HG02884 (cell line): ENCODE data around the gene CFAP61.

Experiments used
- ATAC-seq: cut with Tn5 transposase; IDR thresholded peaks from one replicate; pipeline ENCODE4 v1.9.1; 2021; ENCODE audit warnings: mild to moderate bottlenecking, moderate library complexity; ENCODE audit not compliant: unreplicated experiment

The CFAP61 gene

DNA sequence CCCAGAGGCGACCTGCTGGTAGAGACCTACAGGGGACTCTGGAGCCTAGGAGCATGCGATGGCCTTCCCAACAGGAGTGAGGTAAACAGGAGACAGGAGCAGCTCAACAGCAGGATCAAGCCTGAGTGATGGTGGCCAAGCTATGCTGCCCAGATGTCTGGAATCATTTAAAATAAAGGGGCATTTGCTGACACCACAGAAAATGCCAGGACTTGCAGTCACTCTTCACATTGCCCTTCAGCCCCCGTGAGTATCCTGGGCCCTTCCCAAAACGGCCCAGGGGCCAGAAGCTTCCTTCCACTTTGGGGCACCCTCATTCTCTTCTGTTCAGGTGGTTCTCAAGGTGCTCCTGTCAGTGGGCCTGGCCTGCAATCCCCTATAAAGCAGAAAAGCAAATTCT lies 338.8 kb downstream of the CFAP61 start:
- no peak for ATAC-seq

DNA sequence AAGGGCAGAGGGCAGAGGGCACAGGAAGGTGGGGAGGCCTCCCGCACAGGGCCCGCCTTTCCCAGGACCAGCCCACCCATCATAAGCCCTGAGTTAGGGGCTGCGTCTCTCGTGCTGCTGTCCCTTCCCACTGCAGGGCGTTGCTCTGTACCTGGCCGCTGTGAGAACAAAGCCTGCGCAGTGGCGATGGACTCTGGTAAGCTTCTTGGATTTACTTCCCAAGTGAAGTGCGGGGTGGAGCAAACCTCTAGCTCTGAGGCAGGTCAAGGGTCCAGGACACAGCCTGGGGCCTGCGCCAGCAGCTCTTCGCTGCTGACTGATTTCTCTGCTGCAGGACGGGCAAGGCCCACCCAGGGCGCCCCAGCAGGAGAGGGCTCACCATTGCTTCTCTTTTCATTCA lies 339.4 kb downstream of the CFAP61 start:
- no peak for ATAC-seq

DNA sequence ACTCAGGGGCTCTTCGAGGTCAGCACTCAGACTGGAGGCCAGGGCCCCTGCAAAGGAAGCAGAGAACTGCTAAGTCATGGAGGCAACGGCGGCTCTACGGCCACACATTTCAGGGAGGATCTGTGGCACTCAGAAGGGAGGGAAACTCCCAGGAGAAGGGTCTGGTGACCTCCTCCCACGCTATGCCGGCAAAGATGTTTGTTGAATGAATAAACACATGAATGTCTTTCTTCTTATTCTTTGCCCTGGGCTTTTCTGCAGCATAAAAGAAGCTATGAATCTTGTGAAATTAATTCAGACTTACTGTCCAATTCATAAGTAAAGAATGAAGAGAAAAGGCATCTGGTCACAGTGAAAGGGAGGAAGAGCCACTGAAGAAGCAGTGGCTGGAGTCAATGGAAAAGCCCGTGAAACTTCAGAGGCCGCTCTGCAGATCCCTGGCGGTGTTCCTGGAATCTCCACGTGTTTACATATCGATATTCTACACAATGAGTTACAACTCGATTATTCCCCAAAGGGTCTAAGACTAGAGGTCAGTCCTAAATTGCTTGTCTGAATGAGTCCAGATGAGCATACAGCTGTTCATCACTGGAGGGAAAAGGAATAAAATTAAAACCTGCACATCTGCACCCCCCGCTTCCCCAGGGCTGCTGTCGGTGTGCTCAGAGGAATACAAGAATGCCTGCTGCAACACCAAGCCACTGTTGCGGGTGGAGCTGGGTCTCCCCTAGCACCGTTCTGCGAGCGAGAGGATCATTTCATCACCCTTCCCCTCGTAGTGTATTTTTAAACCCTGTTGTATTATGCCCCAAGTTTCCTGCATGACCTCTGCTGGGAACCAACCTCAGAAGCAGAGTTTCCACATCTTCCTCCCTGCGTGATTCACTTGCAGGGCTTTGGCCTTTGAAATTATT lies 341.1 kb downstream of the CFAP61 start:
- ATAC-seq = no peak

DNA sequence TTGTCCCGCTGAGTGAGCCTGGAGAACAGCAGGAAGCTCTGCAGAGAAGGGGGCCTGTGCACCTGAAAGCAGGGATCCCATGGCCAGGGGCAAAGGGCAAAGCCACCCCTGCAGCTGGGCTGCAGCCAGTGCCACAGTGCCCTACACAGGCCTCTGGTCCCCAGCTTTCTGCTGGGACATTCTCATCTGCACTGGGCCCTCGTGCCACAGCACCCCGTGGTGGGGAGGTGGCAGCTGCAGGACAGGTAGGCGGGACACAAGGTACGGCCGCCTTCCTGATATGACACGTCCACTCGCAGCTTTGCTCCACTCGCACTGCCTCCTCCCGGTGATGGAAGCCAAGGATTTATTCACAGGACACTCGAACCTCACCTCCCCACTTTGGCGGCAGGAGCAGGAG lies 342.8 kb downstream of the CFAP61 start:
- no peak for ATAC-seq

DNA sequence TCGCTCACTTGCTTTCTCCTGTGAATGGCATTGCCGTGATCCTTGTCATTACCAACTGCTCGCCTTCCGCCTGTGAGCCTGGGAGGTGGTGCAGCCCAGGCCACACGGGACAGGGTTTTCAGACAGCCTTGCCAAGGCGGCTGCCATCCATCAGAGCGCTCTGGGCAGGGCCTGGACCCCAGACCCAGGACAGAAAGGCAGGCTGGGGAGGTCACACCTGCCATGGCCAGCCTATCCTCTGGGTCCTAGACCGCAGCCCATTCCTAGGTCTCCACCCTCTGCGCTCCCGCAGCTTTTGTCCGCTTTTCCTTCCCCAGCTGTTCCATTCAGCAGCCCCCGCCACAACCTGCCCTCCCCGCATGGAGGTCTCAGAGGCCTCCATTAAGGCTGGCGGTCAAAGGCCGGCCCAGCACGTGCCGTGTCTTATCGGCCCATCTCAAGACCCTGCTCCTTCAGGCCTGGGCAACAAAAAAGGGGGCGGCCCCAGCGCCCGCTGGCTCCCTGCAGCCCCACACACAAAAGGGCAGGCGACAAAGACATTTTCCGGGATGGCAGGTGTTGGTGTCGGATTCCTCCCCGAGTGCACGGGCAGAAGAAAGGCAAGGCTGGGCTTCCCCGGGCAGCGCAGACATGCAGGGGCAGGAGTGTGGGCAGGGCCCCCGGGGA lies 343.7 kb downstream of the CFAP61 start:
- no peak for ATAC-seq

DNA sequence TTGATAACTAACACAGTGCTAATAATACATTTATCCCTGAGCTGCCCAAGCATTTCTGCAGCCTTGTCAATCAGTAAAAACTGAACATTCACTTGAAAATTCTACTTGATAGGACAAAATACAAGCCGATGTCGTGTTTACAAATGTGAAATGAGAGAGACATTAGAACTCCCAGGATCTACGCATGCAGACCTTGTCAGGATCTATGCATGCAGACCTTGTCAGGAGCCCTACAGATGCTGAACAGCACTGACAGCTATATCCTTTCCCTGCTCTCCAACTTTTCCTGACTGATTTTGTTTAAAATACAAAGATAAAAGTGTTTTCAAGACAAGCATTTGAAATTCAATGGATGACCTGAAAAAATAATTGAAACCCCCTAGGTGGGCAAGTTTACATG lies 344.5 kb downstream of the CFAP61 start:
- ATAC-seq = no peak

DNA sequence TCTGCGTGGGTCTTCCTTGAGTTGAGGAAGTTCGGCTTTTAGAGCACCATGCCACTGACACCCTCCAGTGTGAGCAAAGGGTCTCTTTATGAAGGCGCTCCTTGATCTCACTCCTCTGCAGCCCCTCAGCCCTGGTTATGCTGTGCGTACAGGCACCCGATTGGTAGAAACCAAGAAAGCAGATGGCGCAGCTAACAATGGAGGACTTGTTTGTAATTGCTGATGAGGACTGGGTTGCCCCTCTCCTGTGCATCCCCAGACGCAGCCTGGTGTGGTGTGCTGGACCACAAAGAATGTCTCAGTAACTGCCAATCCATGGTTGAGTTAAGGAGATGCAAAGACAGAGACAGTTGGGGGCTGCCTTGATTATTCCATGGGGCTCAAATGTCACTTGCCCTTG lies 345.8 kb downstream of the CFAP61 start:
- no peak for ATAC-seq

DNA sequence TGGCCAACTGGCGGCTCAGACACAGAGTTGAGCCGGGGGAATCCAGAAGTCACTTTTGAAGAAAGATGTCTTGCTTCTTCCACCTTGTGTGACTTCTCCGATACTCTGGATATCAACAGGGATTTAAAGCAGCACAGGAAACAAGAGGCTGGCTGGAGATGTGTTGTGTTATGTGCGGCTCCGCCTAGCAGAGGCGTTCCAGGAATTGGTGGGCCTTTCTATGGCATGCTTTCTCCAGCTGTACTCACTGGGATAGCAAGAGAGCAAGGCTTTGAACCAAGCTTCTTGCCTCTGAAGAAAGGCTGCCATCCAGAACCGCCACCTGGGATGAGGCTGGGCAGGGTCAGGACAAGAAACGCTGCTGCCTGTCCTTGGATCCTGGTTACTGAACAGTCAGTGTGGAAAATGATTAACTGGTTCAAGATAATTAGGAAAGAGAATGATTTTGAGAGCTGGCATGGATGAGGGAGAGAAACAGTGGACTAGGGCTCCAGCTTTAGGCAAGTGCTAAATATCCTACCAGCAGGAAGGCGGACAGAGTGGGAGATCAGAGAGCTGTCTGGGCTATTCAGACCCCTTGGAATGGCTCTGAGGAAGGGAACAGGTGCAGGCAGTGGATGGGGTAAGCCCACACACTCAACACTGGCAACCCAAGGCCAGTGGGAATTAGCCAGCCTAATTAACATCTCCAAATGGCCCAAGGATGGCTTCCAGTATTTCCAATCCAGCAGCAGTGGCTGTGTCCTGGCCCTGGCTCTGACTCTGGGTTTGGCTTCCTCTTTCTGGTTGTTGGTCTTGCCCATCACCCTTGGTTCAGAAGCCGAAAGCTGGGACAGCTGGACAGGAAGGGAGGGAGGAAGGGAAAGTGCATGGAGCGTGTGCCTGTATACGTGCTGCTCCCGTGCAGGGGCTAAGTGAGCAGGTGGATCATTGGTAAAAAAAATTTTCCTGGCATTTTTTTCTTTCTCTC lies 347.5 kb downstream of the CFAP61 start:
- no peak for ATAC-seq

DNA sequence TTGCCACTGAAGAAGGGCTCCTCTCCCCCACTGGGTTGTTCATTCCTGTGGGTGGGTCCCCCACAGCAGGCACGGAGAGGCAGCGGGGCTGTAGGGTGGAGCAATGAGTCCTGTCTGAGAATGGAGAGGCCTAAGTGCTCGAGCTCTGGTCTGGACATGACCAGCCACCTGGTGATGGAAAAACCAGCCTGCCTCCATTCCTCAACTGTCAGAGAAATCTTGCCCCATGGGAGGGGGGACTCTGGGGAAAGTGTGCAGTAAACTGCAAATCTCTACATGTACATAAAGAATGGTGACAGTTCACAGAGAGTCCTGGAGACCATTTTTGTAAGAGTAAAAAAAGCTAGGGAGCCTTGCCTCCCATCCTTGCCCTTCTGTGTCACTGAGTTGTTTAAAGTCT lies 349.7 kb downstream of the CFAP61 start:
- no peak for ATAC-seq

DNA sequence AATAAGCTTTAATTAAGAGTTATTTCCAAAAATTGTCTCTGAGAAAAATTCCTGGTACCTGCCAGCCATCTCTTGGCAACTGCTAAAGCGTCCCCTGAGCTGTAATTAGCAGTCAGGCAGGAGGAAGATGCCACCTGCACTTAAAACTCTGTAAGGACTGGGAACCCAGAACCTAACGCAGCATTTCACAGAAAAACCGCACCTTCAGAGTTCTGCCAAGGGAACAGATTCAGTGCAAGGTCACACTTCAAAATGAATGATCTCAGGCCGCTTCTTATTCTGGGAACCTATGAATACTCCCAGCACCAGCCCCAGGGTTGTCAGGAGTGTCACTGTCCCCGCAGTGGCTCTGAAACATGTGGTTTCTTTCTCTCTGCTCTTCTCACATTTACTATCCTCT lies 352.3 kb downstream of the CFAP61 start:
- no peak for ATAC-seq

DNA sequence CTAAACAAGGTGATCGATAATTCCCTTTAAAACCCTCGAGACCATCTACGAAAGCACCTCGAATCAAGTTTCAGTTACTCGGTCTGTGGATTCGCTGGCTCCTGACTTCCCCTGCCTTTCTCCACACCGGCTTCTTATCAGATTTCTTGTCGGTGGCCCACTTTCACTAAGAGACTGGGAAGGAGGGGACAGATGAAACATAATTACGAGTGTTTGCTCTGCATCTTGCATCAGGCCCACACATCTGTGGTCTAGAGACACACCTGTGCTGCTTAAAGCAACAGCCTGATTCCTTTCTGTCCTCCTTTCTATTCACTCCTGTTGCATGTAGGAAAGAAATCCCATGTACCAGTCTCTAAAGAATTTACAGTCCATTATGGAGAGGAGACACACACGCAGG lies 353.3 kb downstream of the CFAP61 start:
- no peak for ATAC-seq

DNA sequence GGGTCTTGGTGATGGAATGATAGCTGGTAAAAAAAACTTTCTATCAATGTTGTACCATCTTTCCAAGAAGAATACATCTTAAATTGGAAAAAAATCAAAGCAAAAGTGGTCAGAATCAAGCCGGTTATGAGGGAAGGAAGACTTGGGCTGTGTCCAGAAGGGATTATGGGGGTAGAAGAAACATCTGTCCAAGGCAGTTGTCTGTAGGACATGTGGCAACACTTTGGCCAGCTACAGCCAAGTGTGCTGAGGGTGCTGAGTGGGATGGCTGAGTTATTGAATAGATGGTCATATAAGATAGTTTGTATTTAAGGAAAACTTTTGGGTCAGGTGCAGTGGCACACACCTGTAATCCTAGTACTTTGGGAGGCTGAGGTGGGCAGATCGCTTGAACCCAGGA lies 354.0 kb downstream of the CFAP61 start:
- no peak for ATAC-seq

DNA sequence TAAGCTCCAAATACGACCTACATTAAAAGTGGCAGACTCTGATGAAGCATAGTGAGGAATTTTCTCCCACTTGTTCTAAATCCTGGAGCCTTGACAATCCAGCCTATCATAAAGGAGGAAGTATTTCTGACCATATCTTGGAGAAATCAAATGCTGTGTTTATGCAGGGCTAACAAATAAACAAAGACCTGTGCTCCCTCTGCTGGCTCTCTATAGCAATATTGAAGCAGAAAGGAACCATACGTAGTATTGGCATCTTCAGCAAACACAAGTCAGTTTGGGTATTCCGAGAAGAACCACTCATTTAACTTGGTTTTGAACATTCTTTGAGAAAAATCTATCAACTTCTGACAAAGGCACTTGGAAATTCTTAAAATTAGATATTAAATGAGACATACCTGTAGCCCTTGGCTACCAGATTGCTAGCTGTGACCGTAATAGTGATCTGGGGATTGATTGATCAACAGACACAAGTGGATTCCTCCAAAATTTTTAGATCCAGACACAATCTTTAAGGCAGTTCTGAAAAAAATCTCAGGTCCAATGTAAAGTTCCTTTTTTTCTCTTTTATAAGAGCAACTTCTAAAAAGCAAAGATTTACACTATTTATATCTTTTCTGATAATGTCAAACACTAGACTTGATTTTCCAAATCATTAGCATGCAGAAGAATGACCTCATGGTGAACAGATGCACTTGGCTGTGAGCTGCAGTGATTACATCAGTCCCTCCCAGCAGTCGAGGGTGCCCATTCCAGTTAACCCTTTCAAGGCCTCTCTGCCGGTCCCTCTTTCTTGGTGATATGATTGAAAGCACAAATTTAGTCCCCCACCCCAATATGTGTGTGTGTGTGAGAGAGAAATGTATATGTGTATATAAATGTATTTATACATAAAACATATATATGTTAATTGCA lies 355.8 kb downstream of the CFAP61 start:
- no peak for ATAC-seq

DNA sequence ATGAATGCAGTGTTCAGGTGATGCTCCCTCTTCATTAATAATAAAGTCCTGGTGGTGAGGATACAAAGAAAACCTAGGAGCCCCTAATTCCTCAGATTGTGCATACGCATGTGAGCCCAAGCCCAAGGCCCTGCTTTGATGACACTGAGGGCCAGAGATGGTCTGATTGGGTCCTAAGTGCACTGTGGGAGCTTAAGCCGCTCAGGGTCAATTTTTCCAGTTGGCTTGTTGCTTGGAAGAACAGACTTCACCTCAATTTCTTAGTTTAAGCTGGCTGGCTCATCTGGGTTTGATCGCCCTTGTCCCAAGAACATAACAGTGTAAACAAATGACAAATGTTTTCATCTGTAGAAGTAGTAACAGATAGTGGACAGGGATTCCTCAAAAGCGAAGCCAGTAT lies 357.0 kb downstream of the CFAP61 start:
- no peak for ATAC-seq
